Breast epithelium (tissue), 4 donors: ENCODE measurements around the gene REELD1. TPM values are rescaled to one million over a fixed set of nuclear protein-coding genes. Genes with fewer than 3 reads are reported as not detected.

Source experiments
- DNase-seq, 2 donors: peaks; one replicate each; pipeline ENCODE4 v3.0.0-alpha.2; 2019; ENCODE audit warnings: low spot score in 2 of 2
- H3K27ac ChIP-seq, 2 donors: fragments of 200-600 bp; sonication (generic) in 1 of 2; one replicate each; pipeline ENCODE4 v1.5.1; 2016 to 2019; ENCODE audit warnings: mild to moderate bottlenecking in 1 of 2
- H3K27me3 ChIP-seq, 2 donors: fragments of 200-600 bp; sonication (generic) in 1 of 2; one replicate each; pipeline versions ENCODE4 v1.5.1 to v1.6.0; 2017 to 2019; ENCODE audit warnings: control low read depth in 1 of 2, mild to moderate bottlenecking in 1 of 2
- H3K36me3 ChIP-seq: fragments of 200-600 bp; one replicate; pipeline ENCODE4 v1.5.1; 2019
- H3K4me1 ChIP-seq, 2 donors: fragments of 200-600 bp; sonication (generic); one replicate each; pipeline ENCODE4 v1.5.1; 2016 to 2019; ENCODE audit warnings: control low read depth in 1 of 2
- H3K4me3 ChIP-seq, 3 donors: fragments of 200-600 bp; sonication (generic); 1 replicate in 2 of 3; 2 replicates in 1 of 3; pipeline ENCODE4 v1.5.1; 2016 to 2019; ENCODE audit warnings: mild to moderate bottlenecking in 3 of 3, moderate library complexity in 2 of 3
- H3K9me3 ChIP-seq, 2 donors: fragments of 200-600 bp; sonication (generic) in 1 of 2; one replicate each; pipeline ENCODE4 v1.5.1; 2016 to 2019; ENCODE audit warnings: control low read depth in 1 of 2
- CTCF ChIP-seq, 3 donors: fragments of 450-650 bp; IDR thresholded peaks; one replicate each; pipeline ENCODE4 v1.5.1; 2016 to 2017; ENCODE audit warnings: antibody characterized with exemption in 3 of 3, mild to moderate bottlenecking in 3 of 3, moderate library complexity in 3 of 3
- POLR2A ChIP-seq: fragments of 450-650 bp; IDR thresholded peaks from one replicate; pipeline ENCODE4 v1.6.1; 2016; ENCODE audit warnings: antibody characterized with exemption, mild to moderate bottlenecking, moderate library complexity
- POLR2AphosphoS5 ChIP-seq, 3 donors: sonication (generic); formaldehyde crosslinking; IDR thresholded peaks; one replicate each; pipeline ENCODE4 v1.6.1; 2017; ENCODE audit warnings: antibody characterized with exemption in 3 of 3
- intact Hi-C: fragments of 100-400 bp; cut with DNase I; formaldehyde crosslinking; loops from one replicate; pipeline ENCODE4 v1.15.1; 2023; ENCODE audit warnings: low total_unique reads
- total RNA-seq, 3 donors: library from RNA; depleted of rRNA; stranded (reverse); fragments of >200 nt; gene quantifications; one replicate each; pipeline ENCODE4 v1.1.0, GENCODE V29; 2016

REELD1 gene
- total RNA-seq, 3 donors from 2014 or later, result 0.73 to 1.3 (median 0.98) TPM

GRCh38 chr4:146243883-146244277 is 29.5 kb downstream of the REELD1 start:
- intact Hi-C loops, result no loop called here
- H3K27me3 ChIP-seq, result no peaks in the 10 kb centered on the region
- no peaks in the 10 kb centered on the region for H3K4me1 ChIP-seq
- TF ChIP-seq CTCF (IDR thresholded peaks at IDR 0.05) (no peak), POLR2A (no peak), POLR2AphosphoS5 (IDR thresholded peaks at IDR 0.05) (no peak)
- H3K36me3 ChIP-seq, result no peaks in the 10 kb centered on the region
- H3K27ac ChIP-seq, result no peak overlapping the region
- DNase-seq, result no peak
- H3K4me3 ChIP-seq, result no peak overlapping the region
- no peaks in the 10 kb centered on the region for H3K9me3 ChIP-seq

- TF ChIP-seq CTCF (IDR thresholded peaks at IDR 0.05), result no peak
- no peak for TF ChIP-seq POLR2A
- TF ChIP-seq POLR2AphosphoS5 (IDR thresholded peaks at IDR 0.05), result no peak
- Histone ChIP-seq H3K4me3 (no peak overlapping the region), H3K9me3 (no peaks in the 10 kb centered on the region), H3K27me3 (no peaks in the 10 kb centered on the region), H3K36me3 (no peaks in the 10 kb centered on the region), H3K27ac (no peak overlapping the region), H3K4me1 (no peaks in the 10 kb centered on the region)
- no peak for DNase-seq
- intact Hi-C loops, result no loop called here
Observed at GRCh38 chr4:146244496-146244895, 30.2 kb downstream of the REELD1 start.

- no peak for DNase-seq
- Histone ChIP-seq H3K9me3 (no peaks in the 10 kb centered on the region), H3K27me3 (no peaks in the 10 kb centered on the region), H3K4me1 (no peaks in the 10 kb centered on the region), H3K27ac (peak overlapping the region in 1 of 2 donors; percentile 43), H3K36me3 (no peaks in the 10 kb centered on the region), H3K4me3 (no peak overlapping the region)
- TF ChIP-seq POLR2A (no peak), POLR2AphosphoS5 (IDR thresholded peaks at IDR 0.05) (no peak), CTCF (IDR thresholded peaks at IDR 0.05) (no peak)
- intact Hi-C loops, result no loop called here
Observed at GRCh38 chr4:146245246-146245645, 30.9 kb downstream of the REELD1 start.

- Histone ChIP-seq H3K9me3 (no peaks in the 10 kb centered on the region), H3K4me1 (no peaks in the 10 kb centered on the region), H3K27ac (no peak overlapping the region), H3K27me3 (no peaks in the 10 kb centered on the region), H3K4me3 (no peak overlapping the region), H3K36me3 (no peaks in the 10 kb centered on the region)
- intact Hi-C loops, result no loop called here
- TF ChIP-seq CTCF (IDR thresholded peaks at IDR 0.05) (no peak), POLR2A (no peak), POLR2AphosphoS5 (IDR thresholded peaks at IDR 0.05) (no peak)
- DNase-seq, result no peak
Observed at GRCh38 chr4:146245850-146246249, 31.5 kb downstream of the REELD1 start.

GRCh38 chr4:146246381-146246780 is 32.0 kb downstream of the REELD1 start:
- no peaks in the 10 kb centered on the region for H3K36me3 ChIP-seq
- H3K9me3 ChIP-seq, result no peaks in the 10 kb centered on the region
- no peaks in the 10 kb centered on the region for H3K4me1 ChIP-seq
- intact Hi-C loops, result no loop called here
- H3K4me3 ChIP-seq, result no peak overlapping the region
- no peak overlapping the region for H3K27ac ChIP-seq
- no peak for TF ChIP-seq POLR2A
- TF ChIP-seq POLR2AphosphoS5 (IDR thresholded peaks at IDR 0.05), result no peak
- no peak for TF ChIP-seq CTCF (IDR thresholded peaks at IDR 0.05)
- H3K27me3 ChIP-seq, result no peaks in the 10 kb centered on the region
- no peak for DNase-seq
